Natural killer cell (primary cell): ENCODE measurements around the gene ZFHX3. TPM values are rescaled to one million over a fixed set of nuclear protein-coding genes. Genes with fewer than 3 reads are reported as not detected.

Experiments
- ATAC-seq, 3 donors: fragments of 150-1000 bp in 2 of 3; fragments of 200-7000 bp in 1 of 3; cut with Tn5 transposase; 1 replicate in 1 of 3; 2 replicates in 2 of 3; pipeline ENCODE4 v1.10.0; 2021; ENCODE audit warnings: mild to moderate bottlenecking in 2 of 3, moderate library complexity in 2 of 3
- DNase-seq, 2 donors: peaks; one replicate each; pipeline versions ENCODE4 v3.0.0 to v3.0.0-alpha.2; 2013 to 2021; ENCODE audit warnings: mixed read lengths in 1 of 2
- H3K27ac ChIP-seq: one replicate; pipeline ENCODE4 v1.5.1; 2013; ENCODE audit warnings: mild to moderate bottlenecking, low read length
- H3K27me3 ChIP-seq: one replicate; pipeline ENCODE4 v1.6.1; 2013; ENCODE audit warnings: low read length; ENCODE audit not compliant: control insufficient read depth, insufficient read depth
- H3K36me3 ChIP-seq: one replicate; pipeline ENCODE4 v1.6.1; 2013; ENCODE audit warnings: low read length; ENCODE audit not compliant: control insufficient read depth, insufficient read depth
- H3K4me1 ChIP-seq: one replicate; pipeline ENCODE4 v1.6.1; 2013; ENCODE audit warnings: low read length; ENCODE audit not compliant: control insufficient read depth, insufficient read depth
- H3K4me3 ChIP-seq: one replicate; pipeline ENCODE4 v1.5.1; 2013; ENCODE audit warnings: low read length
- H3K9me3 ChIP-seq: one replicate; pipeline ENCODE4 v1.6.1; 2013; ENCODE audit warnings: low read length; ENCODE audit not compliant: control insufficient read depth, insufficient read depth
- H3K27ac Mint-ChIP-seq, 2 donors: one replicate each; pipeline ENCODE4 v1.8.0; 2022; ENCODE audit warnings: mild to moderate bottlenecking in 2 of 2, mixed read lengths in 2 of 2, moderate library complexity in 1 of 2
- H3K27me3 Mint-ChIP-seq, 2 donors: one replicate each; pipeline ENCODE4 v1.8.0; 2022; ENCODE audit warnings: low read depth in 2 of 2, mixed read lengths in 2 of 2
- H3K36me3 Mint-ChIP-seq: one replicate; pipeline ENCODE4 v1.8.0; 2022; ENCODE audit warnings: mixed read lengths
- H3K4me1 Mint-ChIP-seq, 2 donors: one replicate each; pipeline ENCODE4 v1.8.0; 2022; ENCODE audit warnings: mixed read lengths in 2 of 2
- H3K4me3 Mint-ChIP-seq: one replicate; pipeline ENCODE4 v1.8.0; 2022; ENCODE audit warnings: mild to moderate bottlenecking, moderate library complexity, mixed read lengths
- H3K9me3 Mint-ChIP-seq, 2 donors: one replicate each; pipeline ENCODE4 v1.8.0; 2022; ENCODE audit warnings: mixed read lengths in 2 of 2
- CTCF ChIP-seq: fragments of 200-600 bp; IDR thresholded peaks from one replicate; pipeline ENCODE4 v1.8.0; 2022; ENCODE audit warnings: antibody characterized with exemption
- WGBS: methylation state at CpG from one replicate; pipeline ENCODE4 v1.1.7; 2013; ENCODE audit warnings: missing lambda C conversion rate; ENCODE audit not compliant: insufficient coverage; 5-methylcytosine and 5-hydroxymethylcytosine counted together
- intact Hi-C: fragments of 100-400 bp; cut with micrococcal nuclease; formaldehyde crosslinking; loops from one replicate; pipeline ENCODE4 v1.14.2; 2022
- total RNA-seq, 4 donors: library from RNA; stranded (reverse); fragments of 120-200 nt in 1 of 4; gene quantifications; one replicate each; pipeline versions ENCODE4 v1.2.3 to v1.2.4, GENCODE V29; 2013 to 2022

The ZFHX3 gene
- total RNA-seq, 3 donors from 2014 or later (not counting 1 experiment from before 2014, with no cell fraction given) = 5.8 to 7.8 (median 7.5) TPM

GRCh38 chr16:72951916-72952315 lies 96.0 kb downstream of the ZFHX3 start:
- no peaks in the 10 kb centered on the region for H3K9me3 Mint-ChIP-seq
- Histone ChIP-seq H3K27ac (no peak overlapping the region), H3K4me1 (peaks cover 7% of the 10 kb centered on the region), H3K36me3 (peaks cover 3% of the 10 kb centered on the region), H3K9me3 (no peaks in the 10 kb centered on the region), H3K27me3 (no peaks in the 10 kb centered on the region), H3K4me3 (no peak overlapping the region)
- H3K27ac Mint-ChIP-seq = no peak overlapping the region
- 88% methylated on average over 3 of the region's 3 CpGs for WGBS
- DNase-seq (no peak), ATAC-seq (no peak)
- peaks cover 4 to 11% of the 10 kb centered on the region in 2 donors for H3K4me1 Mint-ChIP-seq
- H3K36me3 Mint-ChIP-seq = no peaks in the 10 kb centered on the region
- intact Hi-C loops = no loop called here
- TF ChIP-seq CTCF = no peak
- no peak overlapping the region for H3K4me3 Mint-ChIP-seq
- H3K27me3 Mint-ChIP-seq = no peaks in the 10 kb centered on the region

- Mint-ChIP-seq H3K27me3 (no peaks in the 10 kb centered on the region), H3K9me3 (no peaks in the 10 kb centered on the region), H3K4me1 (peaks cover 4 to 8% of the 10 kb centered on the region in 2 donors), H3K4me3 (no peak overlapping the region), H3K36me3 (no peaks in the 10 kb centered on the region), H3K27ac (no peak overlapping the region)
- Histone ChIP-seq H3K9me3 (no peaks in the 10 kb centered on the region), H3K4me1 (peaks cover 7% of the 10 kb centered on the region), H3K27me3 (no peaks in the 10 kb centered on the region), H3K4me3 (no peak overlapping the region), H3K27ac (no peak overlapping the region), H3K36me3 (peaks cover 3% of the 10 kb centered on the region)
- DNase-seq (no peak), ATAC-seq (no peak)
- TF ChIP-seq CTCF = no peak
- 97% methylated on average over 20 of the region's 20 CpGs for WGBS
- intact Hi-C loops = no loop called here
Measured at GRCh38 chr16:72950669-72951068, 97.3 kb downstream of the ZFHX3 start.

GRCh38 chr16:72948238-72948829 lies 99.6 kb downstream of the ZFHX3 start:
- Histone ChIP-seq H3K9me3 (no peaks in the 10 kb centered on the region), H3K36me3 (peaks cover 3% of the 10 kb centered on the region), H3K4me1 (peaks cover 7% of the 10 kb centered on the region), H3K4me3 (no peak overlapping the region), H3K27ac (no peak overlapping the region), H3K27me3 (no peaks in the 10 kb centered on the region)
- ATAC-seq (no peak), DNase-seq (no peak)
- Mint-ChIP-seq H3K27ac (no peak overlapping the region), H3K9me3 (no peaks in the 10 kb centered on the region), H3K4me3 (no peak overlapping the region), H3K36me3 (no peaks in the 10 kb centered on the region), H3K27me3 (no peaks in the 10 kb centered on the region), H3K4me1 (peaks cover 4 to 7% of the 10 kb centered on the region in 2 donors)
- WGBS = 90% methylated on average over 17 of the region's 17 CpGs
- intact Hi-C loops = no loop called here
- no peak for TF ChIP-seq CTCF
